HG02678 (cell line): ENCODE results near the gene IL3.
"Not testable (repeated sequence)": the region's sequence is repeated elsewhere in the genome, so short reads cannot be mapped to it uniquely, and the experiment has no call there.

ENCODE experiments used
- ATAC-seq: cut with Tn5 transposase; IDR thresholded peaks from one replicate; pipeline ENCODE4 v1.9.1; 2021; ENCODE audit warnings: mild to moderate bottlenecking, moderate library complexity; ENCODE audit not compliant: unreplicated experiment

The IL3 gene

DNA sequence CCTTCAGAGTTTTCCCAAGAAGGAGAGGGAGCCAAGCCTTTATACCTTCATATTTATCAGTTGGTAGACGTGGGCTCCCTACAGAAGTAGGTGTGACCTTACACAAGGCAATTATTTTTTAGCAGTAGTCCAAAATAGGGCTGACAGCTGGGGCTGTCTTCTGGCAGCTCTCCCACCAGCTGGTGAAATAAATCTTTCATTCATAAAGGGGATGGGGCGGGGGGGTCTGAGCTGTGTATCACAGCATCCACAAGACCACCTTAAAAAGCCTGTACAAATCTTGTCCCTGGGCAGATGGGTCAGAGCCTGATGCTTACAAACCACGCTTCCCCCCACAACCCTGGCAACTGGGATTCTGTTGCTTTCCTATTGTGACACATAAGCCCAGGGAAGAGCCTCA, 32.8 kb downstream of the IL3 start:
- no peak for ATAC-seq

DNA sequence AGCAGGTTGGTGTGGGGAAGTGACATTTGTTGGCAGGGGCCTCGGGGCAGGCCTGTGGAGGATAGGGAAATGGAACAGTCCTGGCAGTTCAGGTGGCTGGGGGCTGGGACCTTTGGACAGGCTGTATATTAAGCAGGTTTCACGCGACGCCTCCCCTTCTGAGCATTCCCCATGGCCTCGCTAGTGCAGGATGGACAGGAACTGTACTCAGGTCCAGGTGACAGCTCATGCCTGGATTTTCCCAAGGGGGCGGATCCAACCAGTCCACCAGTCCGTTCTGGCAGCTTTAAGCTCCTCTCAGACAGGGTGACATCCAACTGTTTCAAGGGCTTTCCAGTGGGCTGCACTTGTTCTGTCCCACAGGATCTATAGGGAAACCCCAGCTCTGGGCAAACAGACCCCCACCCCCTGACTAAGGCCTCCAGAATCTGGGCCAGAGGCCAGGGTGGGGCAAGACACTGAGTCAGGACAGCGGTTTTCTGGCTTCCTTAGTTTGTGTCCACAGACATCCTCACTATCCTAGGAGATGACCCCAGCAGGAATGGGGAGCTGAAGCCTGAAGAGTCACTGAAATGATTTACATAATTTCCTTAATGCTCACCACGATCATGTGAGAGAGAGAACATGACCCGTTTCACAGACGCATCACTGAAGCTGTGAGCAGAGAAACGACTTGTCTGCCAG, 34.1 kb downstream of the IL3 start:
- no peak for ATAC-seq

DNA sequence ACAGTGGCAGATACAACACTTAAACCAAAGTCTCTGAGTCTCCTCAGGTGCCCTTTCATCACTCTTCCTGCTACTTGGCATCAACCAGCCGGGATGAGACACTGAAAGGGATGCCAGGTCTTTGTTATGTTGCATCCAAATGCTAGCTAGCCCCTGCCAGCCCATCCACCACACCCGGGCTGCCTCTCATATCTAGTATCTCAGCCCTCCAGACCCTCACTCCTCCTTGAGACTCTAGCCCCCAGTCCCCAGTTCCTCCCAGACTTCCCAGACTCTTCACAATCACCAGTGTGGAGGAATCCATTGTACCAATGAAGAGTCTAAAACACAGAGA, 34.6 kb downstream of the IL3 start:
- no peak for ATAC-seq

DNA sequence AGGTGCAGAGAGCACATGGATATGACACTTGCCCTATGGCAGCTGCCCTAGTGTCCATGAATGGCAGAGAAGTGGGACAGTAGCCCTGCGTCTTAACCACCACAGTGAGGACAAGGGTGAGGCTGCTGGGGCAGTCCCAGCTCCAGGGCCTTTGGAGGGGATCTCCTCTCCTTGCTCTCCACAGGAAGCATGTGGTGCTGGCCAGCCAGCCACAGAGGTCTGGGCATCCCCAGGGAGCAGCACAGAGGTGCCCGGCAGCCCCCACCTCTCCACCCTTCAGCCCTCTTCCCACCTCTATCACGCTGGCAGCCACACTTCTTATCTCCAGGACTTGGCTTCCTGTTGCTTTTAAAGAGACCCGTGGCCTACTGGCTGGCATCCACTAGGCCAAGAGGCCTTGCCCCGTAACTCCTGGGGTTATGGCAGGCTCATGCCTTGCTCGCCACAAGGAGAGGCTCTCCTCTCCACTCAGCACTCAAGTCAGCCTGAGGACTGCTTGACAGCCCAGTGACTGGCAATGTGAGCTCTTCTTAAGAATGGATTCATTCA, 35.0 kb downstream of the IL3 start:
- ATAC-seq = no peak

DNA sequence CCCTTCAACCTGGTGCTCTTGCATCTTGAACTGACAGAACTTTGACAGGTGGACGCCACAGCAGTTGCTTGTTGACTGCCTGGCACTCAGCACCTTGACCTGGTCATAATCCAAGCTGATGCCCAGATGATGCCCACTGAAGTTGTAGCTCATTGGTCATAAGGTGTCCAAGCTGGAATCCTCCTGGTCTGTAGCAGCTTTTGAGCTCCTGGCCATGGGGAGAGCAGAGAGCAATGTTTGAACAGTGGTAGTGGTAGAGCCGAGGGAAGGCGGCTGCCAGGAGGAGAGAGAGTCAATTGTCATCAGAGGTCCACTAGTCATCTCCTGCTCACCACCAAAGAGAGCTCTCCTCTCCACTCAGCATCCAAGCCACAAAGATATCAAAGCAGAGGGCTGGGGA, 36.4 kb downstream of the IL3 start:
- no peak for ATAC-seq

DNA sequence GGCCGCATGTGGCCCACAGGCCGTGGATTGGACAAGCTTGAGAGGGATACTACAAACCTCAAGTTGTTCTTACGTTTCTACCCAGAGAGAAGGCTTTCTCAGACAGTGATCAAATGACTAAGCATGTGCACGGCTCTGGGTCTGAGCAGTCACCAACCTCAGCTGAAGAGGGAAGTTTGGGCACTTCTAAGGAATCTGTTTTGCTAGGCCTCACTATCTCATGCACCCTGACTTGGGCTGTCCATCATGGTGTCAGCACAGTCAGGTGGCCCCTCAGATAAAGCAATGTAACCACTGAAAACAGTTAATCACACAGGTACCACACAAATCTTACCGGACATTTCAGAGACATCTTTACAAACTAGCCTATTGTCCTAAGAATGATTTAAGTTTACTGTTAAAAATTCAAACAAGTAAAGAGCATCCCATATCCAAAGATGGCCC, 37.7 kb downstream of the IL3 start:
- ATAC-seq = no peak

DNA sequence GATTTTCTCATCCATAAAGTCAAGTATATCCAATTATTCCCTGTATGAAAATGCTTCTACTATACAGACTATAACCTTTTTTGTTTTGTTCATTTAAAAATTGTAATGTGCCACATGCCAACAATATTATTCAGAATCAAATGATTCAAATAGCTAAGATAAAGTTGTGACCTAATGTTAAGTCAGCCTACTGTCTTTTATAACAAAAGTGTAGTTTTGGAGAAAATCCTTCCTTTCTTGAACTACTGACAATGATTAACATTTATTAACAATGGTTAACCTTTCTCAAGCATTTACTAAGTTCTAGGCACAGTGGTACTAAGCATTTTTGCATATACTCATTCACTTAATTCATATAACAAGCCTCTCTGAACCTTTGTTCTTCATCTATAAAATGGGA, 38.2 kb downstream of the IL3 start:
- ATAC-seq = no peak

DNA sequence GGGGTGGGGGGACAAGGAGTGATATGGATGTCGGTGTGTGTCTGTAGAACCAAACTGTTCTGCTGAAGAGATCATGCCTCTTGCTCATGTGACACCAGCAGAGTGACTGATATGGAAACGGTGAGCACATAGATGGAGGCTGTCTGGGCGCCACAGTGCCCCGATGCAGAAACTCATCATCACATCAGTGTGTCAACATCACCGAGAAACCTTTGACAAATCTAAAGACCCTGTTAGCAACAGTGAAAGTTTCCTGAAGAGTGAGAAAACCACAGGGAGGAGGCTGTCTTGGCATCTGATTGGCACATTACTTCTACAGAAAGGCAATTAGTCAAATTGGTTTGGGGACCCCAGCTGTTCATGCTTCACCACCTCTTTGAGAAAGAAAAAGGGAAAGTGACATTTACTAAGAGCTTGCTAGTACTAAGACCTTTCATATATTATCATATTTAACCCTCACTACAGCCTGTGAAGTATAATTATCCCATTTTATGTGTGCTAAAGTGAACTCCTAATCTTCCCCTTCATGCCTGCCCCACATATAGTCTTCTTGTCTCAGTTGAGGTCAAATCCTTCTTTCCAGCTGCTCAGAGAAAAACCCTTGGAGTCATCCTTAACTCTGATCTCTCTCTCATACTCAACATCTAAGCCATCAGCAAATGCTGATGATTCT, 38.8 kb downstream of the IL3 start:
- peak; percentile 40 for ATAC-seq

DNA sequence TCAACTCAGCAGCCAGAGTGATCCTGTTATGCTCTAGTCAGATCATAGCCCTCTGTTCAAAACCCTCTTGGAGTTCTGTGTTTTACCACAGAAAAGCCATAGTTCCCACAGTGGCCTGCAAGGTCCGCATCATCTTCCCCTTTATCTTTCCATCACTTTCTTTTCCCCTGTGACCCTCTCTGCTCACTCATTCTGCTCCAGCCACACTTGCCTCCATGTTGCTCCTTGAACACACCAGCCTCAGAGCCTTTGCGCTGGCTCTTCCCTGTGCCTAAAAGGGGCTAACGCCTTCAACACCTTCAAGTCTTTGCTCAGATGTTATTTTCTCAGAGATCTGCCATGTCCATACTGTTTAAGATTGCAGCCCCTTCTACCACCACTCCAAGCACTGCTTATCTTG, 39.5 kb downstream of the IL3 start:
- no peak for ATAC-seq

DNA sequence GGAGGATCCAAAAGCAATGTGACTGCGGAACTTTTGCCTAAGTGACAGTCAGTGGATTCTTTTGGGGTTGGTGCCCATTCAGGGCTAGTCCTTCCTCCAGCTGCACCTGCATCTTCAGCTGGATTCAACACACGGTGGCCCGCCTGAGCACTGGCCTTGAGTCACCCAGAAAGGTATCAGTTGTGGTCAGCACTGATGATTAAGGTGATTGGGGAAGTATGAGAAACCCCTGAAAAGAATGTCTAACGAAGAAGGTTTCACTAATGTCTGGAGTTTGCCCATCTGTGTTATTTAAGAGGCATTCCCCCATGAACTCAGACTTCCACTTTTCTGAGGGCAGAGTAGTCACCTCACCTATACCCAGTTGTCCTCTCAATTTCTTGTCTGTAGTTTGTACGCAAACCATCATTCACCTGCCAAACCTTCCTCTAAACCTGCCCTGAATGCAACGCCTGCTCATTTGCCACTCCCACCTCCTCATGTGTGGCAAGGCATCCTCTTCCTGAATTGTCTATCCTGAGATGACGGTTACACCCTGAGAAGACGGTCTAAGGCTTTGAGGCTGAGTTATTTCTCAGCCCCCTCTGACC, 40.3 kb downstream of the IL3 start:
- ATAC-seq = peak; percentile 41

DNA sequence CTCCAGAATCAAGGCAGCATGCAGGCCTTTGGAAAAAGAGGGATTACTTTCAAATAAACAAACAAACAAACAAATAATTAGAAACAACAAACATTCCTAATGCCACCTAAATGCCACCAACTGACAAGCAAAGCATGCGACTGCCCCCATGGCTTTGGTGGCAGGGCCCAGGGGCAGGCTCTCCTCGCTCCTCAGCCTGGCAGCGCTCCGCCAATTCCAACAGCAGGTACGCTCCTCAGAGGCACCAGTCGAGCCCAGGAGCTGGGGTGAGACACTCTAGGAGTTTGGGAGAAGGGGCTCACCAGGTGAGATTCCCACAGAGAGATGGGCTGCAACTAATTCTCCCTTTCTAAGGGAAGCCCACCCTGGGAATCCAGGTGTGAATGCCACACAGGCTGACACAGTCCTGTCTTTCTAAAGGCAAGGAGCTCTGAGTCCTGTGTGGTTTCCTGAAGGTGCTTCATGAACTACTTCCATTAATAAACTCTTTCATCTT, 41.0 kb downstream of the IL3 start:
- no peak for ATAC-seq

DNA sequence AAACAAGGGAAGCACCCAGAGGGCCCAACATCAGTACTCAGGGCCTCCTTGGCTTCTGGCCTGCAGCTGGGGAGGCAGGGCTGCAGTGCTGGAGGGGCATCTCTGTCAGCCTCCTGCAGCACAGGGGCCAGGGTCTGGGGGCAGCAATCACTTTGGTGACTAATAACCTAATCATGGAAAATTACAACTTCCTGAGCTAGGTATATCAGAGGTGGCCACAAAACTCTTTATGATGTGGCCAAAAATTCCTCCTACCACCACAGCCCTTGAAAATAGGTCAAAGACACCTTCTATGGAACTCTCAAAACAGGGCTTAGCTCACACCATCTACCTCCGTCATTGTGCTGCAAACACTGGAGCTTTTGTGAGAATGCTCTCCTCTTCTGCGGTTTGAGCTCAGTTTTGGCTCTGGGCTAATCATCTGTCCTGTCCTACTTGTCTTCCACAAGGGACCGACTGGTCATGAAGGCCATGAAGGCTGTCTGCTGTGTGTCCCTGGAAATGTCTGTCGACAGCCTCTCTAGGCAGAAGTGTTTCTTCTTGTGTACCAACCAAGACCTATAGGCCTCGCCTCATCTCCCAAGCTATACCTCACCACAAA, 41.7 kb downstream of the IL3 start:
- no peak for ATAC-seq

DNA sequence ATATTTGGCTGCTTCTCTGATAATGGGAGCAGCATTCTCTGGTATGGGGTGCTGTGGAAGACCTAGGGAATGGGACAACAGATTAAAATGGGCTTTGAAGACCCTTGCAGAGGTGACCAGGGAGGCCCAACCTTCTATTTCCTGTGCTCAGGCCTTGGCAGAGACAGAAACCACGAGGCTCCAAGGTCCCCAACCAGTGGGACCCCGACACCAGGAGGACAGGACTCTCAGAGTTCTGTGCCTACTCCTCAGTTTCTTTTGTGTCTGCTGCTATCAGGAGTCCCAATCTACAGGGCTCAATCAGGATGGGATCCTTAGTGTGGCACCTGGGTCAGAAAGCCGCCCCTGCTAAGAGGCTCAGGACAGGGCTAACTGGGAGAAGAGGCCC, 42.5 kb downstream of the IL3 start:
- no peak for ATAC-seq

DNA sequence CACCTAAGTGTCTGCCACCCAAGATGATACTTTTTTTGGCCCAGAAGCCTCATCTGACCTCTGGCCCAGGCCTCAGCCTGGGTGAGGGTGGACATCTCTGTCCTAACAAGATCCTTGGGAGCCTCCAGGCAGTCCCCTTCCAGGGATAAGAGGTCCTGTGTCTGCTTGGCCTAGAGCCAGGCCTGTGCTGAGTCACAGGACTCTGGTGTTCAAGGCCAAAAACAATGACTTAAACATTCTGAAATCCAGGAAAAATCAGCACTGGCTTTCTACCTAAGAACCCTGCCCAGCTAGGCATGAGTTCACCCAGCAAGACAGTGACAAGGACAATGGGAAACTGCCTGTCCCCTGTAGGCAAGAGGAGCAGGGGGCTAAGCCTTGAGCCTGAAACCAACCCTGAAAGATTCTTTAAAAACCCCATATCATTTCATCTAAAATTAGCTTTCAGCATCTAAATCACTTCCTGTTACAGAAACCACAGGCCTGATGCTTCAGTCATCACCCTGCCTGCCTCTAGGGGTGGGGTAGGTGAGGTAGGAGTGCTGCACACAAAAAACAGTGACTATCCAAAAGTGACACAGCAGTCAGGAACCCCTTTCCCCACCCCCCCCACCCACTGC, 43.0 kb downstream of the IL3 start:
- ATAC-seq = peak; percentile 71

DNA sequence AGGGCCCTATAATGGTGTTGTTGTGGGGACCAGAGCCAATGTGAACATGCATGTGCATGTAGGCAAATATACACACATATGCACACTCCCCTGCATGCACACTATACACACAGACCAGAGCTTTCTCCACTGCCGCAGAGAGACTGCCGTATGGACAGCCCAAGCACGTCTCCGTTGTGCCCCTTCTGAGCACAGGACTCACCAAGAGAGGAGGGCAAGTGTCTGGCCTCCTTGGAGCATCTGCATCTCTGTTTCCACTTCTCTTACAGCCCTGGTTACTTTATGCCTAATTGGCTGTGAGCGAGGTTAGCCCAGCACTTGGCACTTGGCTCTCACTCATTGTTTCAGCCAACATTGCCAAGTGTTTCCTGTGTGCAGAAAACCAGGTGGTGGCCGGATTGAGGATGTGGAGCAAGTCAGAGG, 43.5 kb downstream of the IL3 start:
- ATAC-seq = peak; percentile 21

DNA sequence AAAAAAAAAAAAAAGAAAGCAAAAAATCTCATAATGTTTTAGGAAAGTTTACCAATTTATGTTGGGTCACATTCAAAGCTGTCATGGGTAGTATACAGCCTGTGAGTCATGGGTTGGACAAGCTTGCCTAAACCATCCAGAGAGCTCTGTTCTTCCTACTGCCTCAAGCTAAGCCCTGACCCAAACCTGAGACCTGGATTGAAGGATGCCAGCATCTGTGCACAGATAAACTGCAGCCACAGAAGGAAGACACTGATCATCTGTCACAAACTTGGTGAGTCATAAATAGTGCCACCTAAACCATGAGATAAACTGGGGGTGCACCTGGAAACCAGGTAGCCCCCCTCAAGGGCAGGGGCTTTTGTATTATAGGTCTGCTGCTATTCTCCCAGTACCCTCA, 44.1 kb downstream of the IL3 start:
- no peak for ATAC-seq

DNA sequence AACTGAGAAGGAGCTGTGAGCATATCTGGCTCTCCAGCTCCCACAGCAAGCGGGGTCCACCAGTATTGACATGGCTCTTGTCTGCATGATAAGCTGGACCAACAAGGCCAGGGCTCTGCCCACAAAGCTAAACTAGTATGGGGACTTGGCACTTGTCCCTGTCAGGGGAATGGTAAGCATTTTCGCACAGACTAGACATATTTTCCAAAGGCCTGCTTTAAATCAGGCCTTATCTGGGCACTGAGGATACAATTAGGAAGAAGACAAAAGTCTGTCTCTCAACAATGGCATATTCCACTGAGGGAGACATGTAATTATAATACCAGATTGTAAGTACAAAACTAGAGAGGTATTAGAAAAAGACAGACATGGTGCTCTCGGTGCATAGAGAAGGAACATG, 45.2 kb downstream of the IL3 start:
- ATAC-seq = no peak

DNA sequence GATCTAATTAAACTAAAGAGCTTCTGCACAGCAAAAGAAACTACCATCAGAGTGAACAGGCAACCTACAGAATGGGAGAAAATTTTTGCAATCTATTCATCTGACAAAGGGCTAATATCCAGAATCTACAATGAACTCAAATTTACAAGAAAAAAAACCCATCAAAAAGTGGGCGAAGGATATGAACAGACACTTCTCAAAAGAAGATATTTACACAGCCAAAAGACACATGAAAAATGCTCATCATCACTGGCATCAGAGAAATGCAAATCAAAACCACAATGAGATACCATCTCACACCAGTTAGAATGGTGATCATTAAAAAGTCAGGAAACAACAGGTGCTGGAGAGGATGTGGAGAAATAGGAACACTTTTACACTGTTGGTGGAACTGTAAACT, 48.0 kb downstream of the IL3 start:
- ATAC-seq = not testable (repeated sequence)

DNA sequence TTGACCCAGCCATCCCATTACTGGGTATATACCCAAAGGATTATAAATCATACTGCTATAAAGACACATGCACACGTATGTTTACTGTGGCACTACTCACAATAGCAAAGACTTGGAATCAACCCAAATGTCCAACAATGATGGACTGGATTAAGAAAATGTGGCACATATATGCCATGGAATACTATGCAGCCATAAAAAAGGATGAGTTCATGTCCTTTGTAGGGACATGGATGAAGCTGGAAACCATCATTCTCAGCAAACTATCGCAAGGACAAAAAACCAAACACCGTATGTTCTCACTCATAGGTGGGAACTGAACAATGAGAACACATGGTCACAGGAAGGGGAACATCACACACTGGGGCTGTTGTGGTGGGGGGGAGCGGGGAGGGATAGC, 48.5 kb downstream of the IL3 start:
- ATAC-seq = not testable (repeated sequence)

DNA sequence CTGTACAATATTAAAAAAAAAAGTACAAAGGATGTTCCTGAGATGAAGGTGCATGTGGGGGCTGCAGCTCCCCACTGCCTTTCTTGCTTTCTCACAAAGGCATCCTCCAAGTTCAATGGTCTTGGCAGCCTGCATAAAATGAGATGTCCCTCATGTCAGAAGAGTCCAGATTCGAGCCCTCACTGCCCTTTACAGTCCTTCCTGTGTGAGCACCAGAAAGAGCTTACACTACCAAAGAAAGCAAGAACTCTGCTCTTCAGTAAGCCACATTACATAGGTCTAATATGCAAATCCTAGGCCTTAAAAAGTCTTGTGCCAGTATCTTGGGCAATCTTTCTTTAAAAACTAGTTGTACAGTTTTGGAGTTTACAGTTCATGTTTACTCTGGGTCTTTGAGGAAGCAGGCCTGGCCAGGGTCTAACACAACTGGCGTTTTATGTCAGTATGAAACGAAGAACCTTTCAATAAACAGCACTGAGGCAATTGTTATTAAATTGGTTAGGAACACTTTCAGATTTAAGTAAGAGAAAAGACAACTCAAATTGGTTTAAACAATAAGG, 49.1 kb downstream of the IL3 start:
- ATAC-seq = no peak

DNA sequence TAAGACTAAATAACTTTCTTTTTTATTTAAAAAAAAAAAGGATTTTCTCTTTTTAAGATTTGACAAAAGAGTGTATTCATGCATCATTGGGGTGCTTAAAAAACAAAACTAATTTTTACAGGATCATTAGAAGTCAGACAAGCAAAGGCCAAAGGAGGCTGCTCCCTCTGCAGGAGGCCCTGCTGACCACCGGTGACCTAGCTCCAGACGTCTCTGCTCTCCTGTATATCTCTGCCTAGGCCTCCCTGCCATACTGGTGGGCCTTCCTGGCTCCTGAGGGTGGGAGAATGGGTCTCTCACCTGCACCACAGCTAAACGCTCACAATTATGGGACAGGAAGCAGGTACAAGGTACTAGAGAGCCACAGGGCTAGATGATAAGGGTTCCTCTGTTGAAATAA, 49.7 kb downstream of the IL3 start:
- ATAC-seq = no peak
